Activated naive CD4-positive, alpha-beta T cell treated with anti-CD3 and anti-CD28 coated beads, Interleukin-2, amount 50 U/mL, for 24 hours (primary cell): Measurements from ENCODE around the gene WDR27.

Experiments used
- H3K27ac Mint-ChIP-seq: one replicate; pipeline ENCODE4 v1.8.0; 2021; ENCODE audit warnings: mild to moderate bottlenecking, mixed read lengths
- H3K27me3 Mint-ChIP-seq: one replicate; pipeline ENCODE4 v1.8.0; 2021; ENCODE audit warnings: mixed read lengths
- H3K36me3 Mint-ChIP-seq: one replicate; pipeline ENCODE4 v1.8.0; 2021; ENCODE audit warnings: mixed read lengths
- H3K4me1 Mint-ChIP-seq: one replicate; pipeline ENCODE4 v1.8.0; 2021; ENCODE audit warnings: mixed read lengths
- H3K4me3 Mint-ChIP-seq: one replicate; pipeline ENCODE4 v1.8.0; 2021; ENCODE audit warnings: mild to moderate bottlenecking, mixed read lengths
- H3K9me3 Mint-ChIP-seq: one replicate; pipeline ENCODE4 v1.8.0; 2021; ENCODE audit warnings: mixed read lengths

WDR27 gene

DNA sequence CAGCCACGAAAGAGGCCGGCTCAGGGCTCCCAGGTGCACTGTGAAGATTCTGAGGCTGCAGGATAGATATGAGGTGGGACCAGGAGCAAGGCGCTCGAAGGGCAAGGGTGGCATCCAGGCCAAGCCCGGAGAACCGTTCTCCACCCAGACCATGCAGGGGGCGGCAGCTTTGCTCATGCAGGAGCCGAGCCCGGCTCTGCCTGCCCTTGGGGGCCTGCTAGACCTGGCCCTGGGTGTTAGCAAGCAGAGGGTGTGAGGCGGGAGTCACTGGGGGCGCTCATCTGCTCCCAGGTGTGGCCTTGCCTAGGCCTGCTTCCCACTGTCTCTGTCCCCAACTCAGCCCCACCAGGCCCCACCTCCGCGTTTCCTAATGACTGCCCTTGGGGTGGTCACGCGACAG lies 59.4 kb downstream of the WDR27 start:
- Mint-ChIP-seq H3K27me3 (no peaks in the 10 kb centered on the region), H3K9me3 (no peaks in the 10 kb centered on the region), H3K4me1 (no peaks in the 10 kb centered on the region), H3K36me3 (peaks cover 6% of the 10 kb centered on the region), H3K27ac (no peak overlapping the region), H3K4me3 (no peak overlapping the region)

DNA sequence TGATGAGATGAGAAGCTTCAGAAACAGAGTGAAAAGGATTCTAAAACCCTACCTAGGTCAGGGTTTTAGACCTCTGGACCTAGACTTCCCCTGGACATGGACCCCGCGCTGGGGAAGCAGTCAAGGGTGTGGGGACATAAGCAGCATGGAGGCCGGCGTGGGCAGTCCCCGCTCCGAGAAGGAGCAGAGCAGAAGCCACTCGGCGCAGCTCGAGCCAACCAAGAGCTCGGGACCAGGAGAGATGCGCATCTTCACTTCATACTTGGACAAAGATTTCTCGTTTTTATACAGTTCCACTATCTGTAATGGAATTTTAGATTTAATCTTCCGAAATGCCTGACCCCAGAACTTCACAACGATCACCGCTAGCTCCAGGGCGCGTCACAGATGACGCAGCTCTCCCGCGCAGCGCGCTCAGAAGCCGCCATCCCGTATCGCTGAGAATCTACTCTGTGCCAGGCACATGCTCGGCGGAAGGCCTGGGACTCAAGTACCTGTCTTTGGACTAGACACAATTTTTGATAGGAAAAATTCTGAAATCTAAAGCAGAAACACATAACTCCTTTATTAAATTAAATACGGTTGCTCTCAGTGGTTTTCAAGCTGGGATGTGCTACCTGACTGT lies 60.3 kb downstream of the WDR27 start:
- Mint-ChIP-seq H3K9me3 (no peaks in the 10 kb centered on the region), H3K36me3 (peaks cover 9% of the 10 kb centered on the region), H3K4me3 (no peak overlapping the region), H3K4me1 (no peaks in the 10 kb centered on the region), H3K27me3 (no peaks in the 10 kb centered on the region), H3K27ac (no peak overlapping the region)

DNA sequence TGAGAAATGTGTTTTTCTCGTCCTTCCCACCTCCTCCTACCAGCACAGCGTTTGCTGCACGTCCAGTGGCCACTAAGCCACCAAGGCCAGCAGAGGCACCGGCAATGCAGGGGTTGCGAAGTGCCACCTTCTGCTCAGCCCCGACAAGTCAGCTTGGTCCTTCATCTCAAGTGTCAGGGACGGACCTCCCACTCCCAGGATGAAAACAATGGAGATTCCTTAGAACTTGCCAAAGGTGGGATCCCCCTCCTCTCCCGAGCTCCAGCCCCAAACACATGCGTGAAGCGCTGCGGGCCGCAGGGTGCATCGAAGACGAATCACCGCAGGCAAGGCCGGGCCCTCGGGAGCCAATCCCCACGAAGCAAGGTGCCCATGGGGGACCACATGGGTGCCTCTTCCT lies 60.8 kb downstream of the WDR27 start:
- Mint-ChIP-seq H3K36me3 (peaks cover 9% of the 10 kb centered on the region), H3K4me1 (no peaks in the 10 kb centered on the region), H3K27ac (no peak overlapping the region), H3K27me3 (no peaks in the 10 kb centered on the region), H3K9me3 (no peaks in the 10 kb centered on the region), H3K4me3 (no peak overlapping the region)

DNA sequence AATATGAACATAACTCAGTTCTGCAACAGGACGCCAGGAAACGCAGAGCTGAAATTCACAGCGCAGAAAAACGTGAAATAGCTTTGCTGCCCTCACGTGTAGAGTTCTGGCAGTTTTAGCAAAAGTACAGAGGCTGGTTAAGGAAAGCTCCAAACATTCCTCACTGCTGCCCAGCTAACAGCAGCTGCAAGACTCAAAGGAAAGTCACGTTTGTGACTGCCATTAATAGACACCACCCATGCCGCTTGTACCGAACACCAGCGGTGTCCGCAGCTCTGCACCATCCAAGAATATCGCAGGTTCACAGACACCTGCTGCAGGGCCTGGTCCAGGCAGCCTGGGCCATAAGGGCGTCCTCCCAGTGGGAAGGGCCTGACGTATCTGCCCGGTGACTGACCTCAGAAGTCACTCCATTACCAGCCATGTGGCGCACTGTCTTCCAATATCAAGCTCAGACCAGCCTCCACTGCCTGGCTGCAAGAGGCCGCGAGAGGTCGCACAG lies 61.4 kb downstream of the WDR27 start:
- Mint-ChIP-seq H3K4me1 (no peaks in the 10 kb centered on the region), H3K9me3 (no peaks in the 10 kb centered on the region), H3K27me3 (no peaks in the 10 kb centered on the region), H3K36me3 (peaks cover 11% of the 10 kb centered on the region), H3K4me3 (no peak overlapping the region), H3K27ac (no peak overlapping the region)

DNA sequence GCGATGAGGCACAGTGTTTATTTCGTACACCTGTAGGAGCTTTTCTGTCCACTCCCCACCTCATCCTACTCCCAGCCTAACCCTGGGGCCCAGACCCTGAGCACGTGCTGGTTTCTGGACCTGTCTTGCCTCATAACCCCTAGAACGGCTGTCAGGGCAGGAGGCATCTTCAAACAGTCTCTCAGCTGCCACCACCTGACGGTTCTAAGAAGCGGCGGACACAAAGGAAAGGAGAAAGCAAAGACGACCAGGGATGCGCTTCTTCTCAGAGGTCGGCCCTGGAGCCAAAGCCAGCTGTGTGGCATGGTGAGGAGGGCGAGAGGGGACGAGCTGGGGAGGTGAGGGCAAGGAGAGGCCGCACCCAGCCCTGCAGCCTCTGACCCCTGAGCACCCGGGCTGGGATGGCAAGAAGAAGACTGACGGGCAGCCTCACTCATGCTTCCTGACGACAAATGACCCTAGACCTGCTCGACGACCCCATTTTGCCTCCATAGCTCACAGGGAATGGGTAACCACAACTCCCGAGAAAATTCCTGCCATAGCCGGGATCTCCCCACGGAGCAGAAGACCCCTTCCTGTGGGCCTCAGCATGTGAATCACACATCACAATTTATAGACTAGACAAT lies 62.1 kb downstream of the WDR27 start:
- H3K4me3 Mint-ChIP-seq: no peak overlapping the region
- no peaks in the 10 kb centered on the region for H3K9me3 Mint-ChIP-seq
- no peak overlapping the region for H3K27ac Mint-ChIP-seq
- peaks cover 11% of the 10 kb centered on the region for H3K36me3 Mint-ChIP-seq
- H3K27me3 Mint-ChIP-seq: no peaks in the 10 kb centered on the region
- no peaks in the 10 kb centered on the region for H3K4me1 Mint-ChIP-seq

DNA sequence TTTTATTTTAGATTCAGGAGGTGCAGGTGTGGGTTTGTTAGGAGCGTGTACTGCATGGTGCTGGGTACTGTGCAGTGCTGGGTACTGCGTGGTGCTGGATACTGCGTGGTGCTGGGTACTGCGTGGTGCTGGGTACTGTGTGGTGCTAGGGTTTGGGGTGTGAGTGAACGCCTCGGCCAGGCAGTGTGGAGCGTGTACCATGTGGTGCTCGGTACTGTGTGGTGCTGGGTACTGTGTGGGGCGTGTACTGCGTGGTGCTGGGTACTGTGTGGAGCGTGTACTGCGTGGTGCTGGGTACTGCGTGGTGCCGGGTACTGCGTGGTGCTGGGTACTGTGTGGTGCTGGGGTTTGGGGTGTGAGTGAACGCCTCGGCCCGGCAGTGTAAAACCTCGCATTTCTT lies 62.9 kb downstream of the WDR27 start:
- Mint-ChIP-seq H3K4me3 (no peak overlapping the region), H3K36me3 (peaks cover 18% of the 10 kb centered on the region), H3K9me3 (no peaks in the 10 kb centered on the region), H3K4me1 (no peaks in the 10 kb centered on the region), H3K27me3 (no peaks in the 10 kb centered on the region), H3K27ac (no peak overlapping the region)

DNA sequence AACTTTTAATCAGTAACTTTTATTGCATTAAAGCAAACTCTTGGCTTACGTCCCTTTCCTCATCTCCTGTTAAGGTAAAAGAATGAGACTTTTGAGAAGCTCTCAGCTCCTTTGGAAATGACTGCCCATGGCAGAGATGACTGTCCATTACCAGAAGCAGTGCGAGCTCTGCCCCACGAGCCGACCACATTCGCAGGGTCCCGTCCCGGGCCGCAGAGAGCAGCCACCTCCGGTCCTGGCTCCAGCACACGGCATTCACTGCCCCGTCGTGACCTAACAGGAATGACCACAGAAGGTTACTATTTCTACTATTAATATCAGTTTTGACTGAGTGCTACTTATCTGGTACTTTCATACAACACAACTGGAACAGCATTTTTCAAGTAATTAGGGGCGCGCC lies 63.4 kb downstream of the WDR27 start:
- Mint-ChIP-seq H3K27me3 (no peaks in the 10 kb centered on the region), H3K9me3 (no peaks in the 10 kb centered on the region), H3K4me3 (no peak overlapping the region), H3K4me1 (no peaks in the 10 kb centered on the region), H3K36me3 (peaks cover 18% of the 10 kb centered on the region), H3K27ac (no peak overlapping the region)

DNA sequence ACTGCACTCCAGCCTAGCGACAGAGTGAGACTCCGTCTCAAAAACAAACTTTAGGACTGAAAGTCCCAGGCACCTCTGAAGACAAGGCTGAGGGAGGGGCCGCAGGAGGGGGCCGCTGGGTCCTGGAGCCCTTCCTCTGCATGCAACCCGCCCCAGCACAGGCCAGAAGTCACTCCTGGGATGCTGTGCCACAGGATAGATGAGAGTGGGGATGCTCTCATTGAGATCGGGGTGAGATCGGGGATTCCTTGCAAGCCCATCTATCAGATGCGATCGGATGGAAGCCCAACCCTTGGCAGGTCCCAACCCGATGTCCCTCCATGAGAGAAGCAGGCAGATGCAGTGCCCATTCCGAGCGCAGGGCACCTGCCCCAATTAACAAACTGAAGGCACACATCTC lies 66.5 kb downstream of the WDR27 start:
- no peak overlapping the region for H3K27ac Mint-ChIP-seq
- H3K4me1 Mint-ChIP-seq: no peaks in the 10 kb centered on the region
- H3K27me3 Mint-ChIP-seq: no peaks in the 10 kb centered on the region
- H3K4me3 Mint-ChIP-seq: no peak overlapping the region
- H3K36me3 Mint-ChIP-seq: peaks cover 21% of the 10 kb centered on the region
- no peaks in the 10 kb centered on the region for H3K9me3 Mint-ChIP-seq

DNA sequence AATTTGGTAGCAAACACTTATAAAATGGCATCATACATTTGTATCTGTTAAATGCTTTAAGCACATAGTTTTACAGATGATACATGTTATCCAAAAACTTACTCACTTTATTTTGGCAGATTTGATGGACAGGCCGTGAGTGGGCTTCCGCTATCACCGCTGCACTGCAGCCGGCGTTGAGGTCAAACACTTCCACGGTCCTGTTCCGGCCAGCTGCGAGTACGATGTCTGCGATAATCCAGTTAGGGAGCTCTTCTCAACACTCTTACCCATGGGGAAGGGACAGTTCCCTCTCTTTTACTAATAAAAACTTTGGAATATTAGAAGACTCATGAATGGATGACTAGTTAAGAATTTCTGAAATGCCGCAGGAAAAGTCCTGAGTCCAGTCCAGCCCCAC lies 69.0 kb downstream of the WDR27 start:
- Mint-ChIP-seq H3K36me3 (peaks cover 21% of the 10 kb centered on the region), H3K4me3 (no peak overlapping the region), H3K27me3 (no peaks in the 10 kb centered on the region), H3K27ac (no peak overlapping the region), H3K9me3 (no peaks in the 10 kb centered on the region), H3K4me1 (no peaks in the 10 kb centered on the region)

DNA sequence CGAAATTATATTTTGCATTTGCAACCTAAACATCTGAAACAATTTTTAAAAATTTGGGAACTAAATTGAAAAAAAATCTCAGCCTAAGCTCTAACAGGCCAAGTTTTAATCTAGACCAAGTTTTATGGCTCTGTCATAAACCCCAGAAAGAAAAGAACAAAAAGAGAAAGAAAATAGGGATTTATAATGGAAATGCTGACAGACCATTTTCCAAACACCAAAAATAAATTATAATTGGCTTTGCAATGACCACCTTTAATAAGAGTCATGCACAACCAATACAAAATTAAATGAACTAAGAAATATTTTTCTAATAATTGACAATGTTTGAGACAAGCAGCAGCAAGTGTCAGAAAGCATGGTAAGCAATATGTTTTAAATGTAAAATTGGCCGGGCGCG lies 72.6 kb downstream of the WDR27 start:
- H3K36me3 Mint-ChIP-seq: peaks cover 16% of the 10 kb centered on the region
- H3K4me3 Mint-ChIP-seq: no peak overlapping the region
- no peak overlapping the region for H3K27ac Mint-ChIP-seq

DNA sequence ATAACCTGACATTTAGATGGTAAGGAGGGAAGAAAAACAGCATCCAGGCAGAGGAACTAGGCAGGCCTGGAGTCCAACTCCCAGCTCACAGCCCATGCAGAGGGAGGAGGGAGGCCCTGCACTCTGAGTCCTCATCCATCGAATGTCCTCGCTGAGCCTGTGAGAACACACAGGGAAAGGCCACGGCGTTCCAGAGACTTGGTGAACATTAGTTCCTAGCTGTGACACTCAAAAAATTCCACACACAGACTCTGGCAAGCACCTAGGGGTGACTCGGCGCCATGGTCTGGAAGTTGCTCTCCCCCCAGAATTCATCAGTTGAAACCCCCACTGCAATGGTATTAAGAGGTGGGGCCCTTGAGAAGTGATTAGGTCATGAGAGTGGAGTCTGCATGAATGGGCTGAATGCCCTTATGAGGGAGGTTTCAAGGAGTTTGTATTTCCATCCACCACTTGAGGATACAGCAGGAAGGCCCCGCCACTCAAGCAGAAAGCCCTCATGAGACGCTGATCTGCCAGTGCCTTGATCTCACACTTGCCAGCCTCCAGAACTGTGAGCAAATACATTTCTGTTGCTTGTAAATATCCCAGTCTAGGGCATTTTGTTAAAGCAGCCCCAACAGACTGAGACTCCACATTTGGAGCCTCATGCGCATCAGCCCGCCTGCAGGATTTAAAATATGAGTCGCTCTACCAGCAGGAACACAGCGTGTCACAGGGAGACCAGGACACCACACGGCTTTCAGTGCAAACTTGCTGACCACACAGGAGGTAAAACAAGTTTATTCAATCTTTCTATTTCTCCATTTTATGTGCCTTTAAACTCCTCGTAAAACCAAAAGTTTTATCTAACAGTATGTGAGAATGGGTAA lies 73.9 kb downstream of the WDR27 start:
- Mint-ChIP-seq H3K27me3 (no peaks in the 10 kb centered on the region), H3K4me1 (no peaks in the 10 kb centered on the region), H3K4me3 (no peak overlapping the region), H3K36me3 (peaks cover 12% of the 10 kb centered on the region), H3K27ac (no peak overlapping the region), H3K9me3 (no peaks in the 10 kb centered on the region)

More for the DNA sequence above, 72.6 kb downstream of the WDR27 start:
- H3K9me3 Mint-ChIP-seq: no peaks in the 10 kb centered on the region
- H3K4me1 Mint-ChIP-seq: no peaks in the 10 kb centered on the region
- H3K27me3 Mint-ChIP-seq: no peaks in the 10 kb centered on the region

DNA sequence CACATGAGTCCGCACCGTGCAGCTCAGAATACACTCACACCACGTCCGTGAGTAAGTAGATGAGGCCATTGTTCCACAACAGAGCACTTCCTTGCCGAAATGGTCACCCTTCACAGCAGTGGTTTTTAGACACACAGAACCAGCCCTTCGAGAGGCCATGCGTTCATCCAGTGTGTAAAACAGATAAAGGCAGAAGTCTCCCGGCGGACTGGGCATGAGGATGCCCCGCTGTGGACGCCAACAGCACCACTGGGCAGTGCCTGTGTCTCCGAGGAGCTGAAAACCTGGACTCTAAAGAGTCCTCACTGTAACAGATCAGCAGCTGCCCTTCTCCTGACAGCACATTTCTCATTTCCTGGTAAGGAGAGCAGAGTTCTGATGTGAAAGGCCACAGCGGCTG lies 75.2 kb downstream of the WDR27 start:
- no peaks in the 10 kb centered on the region for H3K27me3 Mint-ChIP-seq
- no peak overlapping the region for H3K4me3 Mint-ChIP-seq
- no peak overlapping the region for H3K27ac Mint-ChIP-seq
- H3K4me1 Mint-ChIP-seq: no peaks in the 10 kb centered on the region
- peaks cover 7% of the 10 kb centered on the region for H3K36me3 Mint-ChIP-seq
- no peaks in the 10 kb centered on the region for H3K9me3 Mint-ChIP-seq

DNA sequence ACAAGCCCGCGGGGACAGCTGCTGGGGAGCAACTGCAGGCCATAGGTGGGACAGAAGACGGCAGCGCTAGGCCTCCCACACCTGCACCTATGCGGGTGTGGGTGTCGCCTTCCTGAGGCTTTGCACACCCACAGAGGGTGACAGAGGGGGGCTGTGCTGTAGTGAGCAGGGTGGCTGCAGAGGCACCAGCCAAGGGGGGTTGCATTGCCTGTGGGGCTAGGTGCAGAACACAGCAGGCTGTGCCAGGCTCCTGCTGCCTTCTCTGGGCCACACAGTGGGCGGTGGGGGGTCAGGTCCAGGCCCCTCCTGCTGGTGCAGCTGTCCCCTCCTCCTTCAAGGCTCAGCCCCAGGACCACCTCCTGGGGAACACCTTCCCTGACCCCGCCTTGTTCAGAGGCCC lies 75.7 kb downstream of the WDR27 start:
- Mint-ChIP-seq H3K27ac (no peak overlapping the region), H3K27me3 (no peaks in the 10 kb centered on the region), H3K9me3 (no peaks in the 10 kb centered on the region), H3K36me3 (peaks cover 7% of the 10 kb centered on the region), H3K4me1 (no peaks in the 10 kb centered on the region), H3K4me3 (no peak overlapping the region)

DNA sequence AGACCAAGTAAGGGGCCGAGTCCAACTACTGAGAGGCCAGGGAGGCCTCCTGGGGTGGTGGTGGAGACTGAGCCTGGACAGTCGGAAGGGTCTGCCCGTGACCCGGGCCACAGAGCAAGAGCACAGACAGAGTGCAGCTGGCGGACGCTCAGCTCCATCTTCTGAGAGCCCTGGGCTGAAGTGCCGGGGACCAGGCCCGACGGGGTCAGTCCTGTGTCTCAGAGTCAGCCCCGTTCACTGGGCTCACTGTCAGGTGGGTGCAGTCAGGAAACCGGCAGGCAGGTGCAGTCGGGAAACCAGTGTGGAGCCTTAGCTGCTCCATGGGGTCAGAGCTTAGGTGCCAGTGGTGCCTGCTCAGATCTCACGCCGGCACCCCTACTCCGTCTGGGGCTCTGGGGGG lies 76.5 kb downstream of the WDR27 start:
- Mint-ChIP-seq H3K9me3 (no peaks in the 10 kb centered on the region), H3K27me3 (no peaks in the 10 kb centered on the region), H3K27ac (no peak overlapping the region), H3K4me3 (no peak overlapping the region), H3K36me3 (peaks cover 4% of the 10 kb centered on the region), H3K4me1 (no peaks in the 10 kb centered on the region)

DNA sequence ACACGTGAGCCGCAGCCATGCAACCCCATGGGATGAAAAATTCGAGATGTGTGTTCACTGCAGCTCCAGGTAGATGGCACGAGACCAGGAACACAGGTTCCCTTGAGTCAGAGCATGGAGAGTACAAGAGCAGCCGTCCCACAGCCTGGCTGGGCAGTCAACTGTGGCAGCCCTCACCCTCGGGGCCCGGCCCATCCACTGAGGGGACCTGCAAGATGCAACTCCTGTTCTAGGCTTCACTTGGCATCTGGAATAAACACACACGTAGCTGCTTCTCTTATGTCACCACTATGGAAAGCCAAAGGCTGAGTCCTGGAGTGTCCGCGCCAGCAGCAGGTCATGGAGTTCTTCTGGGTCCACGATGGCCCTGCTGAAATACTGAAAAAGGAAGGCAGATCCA lies 77.0 kb downstream of the WDR27 start:
- Mint-ChIP-seq H3K27me3 (no peaks in the 10 kb centered on the region), H3K4me1 (no peaks in the 10 kb centered on the region), H3K27ac (no peak overlapping the region), H3K9me3 (no peaks in the 10 kb centered on the region), H3K4me3 (no peak overlapping the region), H3K36me3 (peaks cover 4% of the 10 kb centered on the region)

DNA sequence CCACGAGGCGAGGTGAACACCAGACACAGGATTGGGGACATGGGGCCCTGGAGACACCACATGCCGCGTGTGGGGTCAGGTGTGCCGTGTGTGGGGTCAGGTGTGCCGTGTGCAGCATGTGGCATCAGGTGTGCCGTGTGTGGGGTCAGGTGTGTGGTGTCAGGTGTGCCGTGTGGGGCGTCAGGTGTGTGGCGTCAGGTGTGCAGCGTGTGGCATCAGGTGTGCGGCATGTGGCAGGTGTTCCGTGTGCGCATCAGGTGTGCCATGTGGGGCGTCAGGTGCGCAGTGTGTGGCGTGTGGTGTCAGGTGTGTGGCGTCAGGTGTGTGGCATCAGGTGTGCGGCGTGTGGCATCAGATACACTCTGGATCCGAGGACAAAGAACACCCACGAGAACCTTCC lies 77.9 kb downstream of the WDR27 start:
- Mint-ChIP-seq H3K4me1 (no peaks in the 10 kb centered on the region), H3K36me3 (peaks cover 4% of the 10 kb centered on the region), H3K9me3 (no peaks in the 10 kb centered on the region), H3K4me3 (no peak overlapping the region), H3K27ac (no peak overlapping the region), H3K27me3 (no peaks in the 10 kb centered on the region)
